Loucy (cell line): ENCODE results near the gene PTPRO.

Experiments
- CTCF ChIP-seq: fragments of 200-600 bp; sonication (generic); conservative IDR thresholded peaks from 2 replicates; pipeline ENCODE4 v1.5.1; 2014; ENCODE audit warnings: mild to moderate bottlenecking, antibody characterized with exemption, low read length
- EZH2phosphoT487 ChIP-seq: fragments of 200-600 bp; IDR thresholded peaks from 2 replicates; pipeline ENCODE4 v1.6.1; 2018; ENCODE audit warnings: antibody characterized with exemption, mild to moderate bottlenecking, moderate library complexity, borderline replicate concordance

- TF ChIP-seq CTCF (no peak), EZH2phosphoT487 (no peak)
Measured at GRCh38 chr12:15364221-15365160, 42.2 kb downstream of the PTPRO start.
